ENCODE measurements around the gene TAC4.

The TAC4 gene, protein sequence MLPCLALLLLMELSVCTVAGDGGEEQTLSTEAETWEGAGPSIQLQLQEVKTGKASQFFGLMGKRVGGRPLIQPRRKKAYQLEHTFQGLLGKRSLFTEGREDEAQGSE

DNA sequence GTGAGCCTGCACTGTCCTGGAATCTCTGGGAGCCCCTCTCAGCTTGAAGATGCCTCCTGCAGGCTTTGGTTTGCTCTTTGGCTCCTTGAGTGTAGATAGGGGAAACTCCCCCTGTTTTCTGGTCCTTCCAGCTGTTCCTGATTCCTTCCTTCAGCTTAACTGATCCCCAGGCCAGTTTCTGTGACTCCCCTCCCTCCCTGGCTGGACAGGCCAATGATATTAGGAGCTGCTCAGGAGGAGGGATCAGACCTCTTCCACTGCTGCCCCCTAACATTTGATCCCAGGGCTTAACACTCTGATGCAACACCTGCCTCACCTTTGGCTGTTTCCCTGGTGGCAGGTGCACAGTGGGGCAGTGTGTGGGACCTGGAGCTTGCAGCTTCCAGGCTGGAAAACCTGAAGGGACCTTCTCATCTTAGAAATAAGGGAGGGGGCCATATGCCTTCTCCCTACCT, at the start of gene TAC4:
Gene TAC4, minus strand, starts transcription at position 51 of the 455 bp plus-strand sequence. CDS start 52 bp downstream, outside the sequence.
- DNase-seq (ENCODE audit: low read depth, low spot score): no peak

DNA sequence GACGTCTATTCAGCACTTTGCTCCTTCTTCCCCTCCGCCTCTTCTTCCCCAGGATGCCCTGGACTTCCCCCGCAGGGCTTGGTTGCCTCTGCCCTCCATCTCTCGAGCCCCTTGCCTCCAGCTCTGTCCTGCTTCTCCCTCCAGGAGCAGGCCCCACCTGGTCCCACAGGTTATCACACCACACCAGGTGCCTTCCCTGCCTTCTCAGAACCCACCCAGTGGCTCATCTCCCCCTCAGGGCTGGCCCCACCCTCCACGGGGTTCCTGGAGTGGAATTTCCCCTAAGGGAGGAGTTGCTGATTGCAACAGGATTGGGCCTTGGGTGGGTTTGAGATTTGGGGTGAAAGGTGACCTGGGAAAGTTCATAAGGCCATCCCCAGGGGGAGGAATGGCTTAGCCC, 49.0 kb upstream of the TAC4 start:
- DNase-seq (ENCODE audit: low read depth, low spot score): no peak

DNA sequence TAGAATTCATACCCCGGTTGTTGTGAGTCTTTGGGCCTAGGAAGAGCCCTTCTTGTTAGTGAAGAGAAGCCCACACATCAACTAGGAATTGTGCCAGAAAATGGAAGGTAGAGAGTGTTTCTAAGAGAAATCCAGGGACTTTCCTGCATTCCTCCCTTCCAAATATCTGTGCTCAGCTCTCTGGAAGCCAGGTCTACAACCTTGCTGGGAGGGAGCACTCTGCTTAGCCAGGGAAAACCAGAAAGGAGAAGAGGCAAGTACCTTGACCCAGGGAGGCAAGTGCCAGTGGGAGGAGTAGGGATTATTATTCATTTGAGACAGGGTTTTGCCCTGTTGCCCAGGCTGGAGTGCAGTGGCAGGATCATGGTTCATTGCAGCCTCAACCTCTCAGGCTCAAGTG, 48.4 kb upstream of the TAC4 start:
- no peak for DNase-seq (ENCODE audit: low read depth, low spot score)

DNA sequence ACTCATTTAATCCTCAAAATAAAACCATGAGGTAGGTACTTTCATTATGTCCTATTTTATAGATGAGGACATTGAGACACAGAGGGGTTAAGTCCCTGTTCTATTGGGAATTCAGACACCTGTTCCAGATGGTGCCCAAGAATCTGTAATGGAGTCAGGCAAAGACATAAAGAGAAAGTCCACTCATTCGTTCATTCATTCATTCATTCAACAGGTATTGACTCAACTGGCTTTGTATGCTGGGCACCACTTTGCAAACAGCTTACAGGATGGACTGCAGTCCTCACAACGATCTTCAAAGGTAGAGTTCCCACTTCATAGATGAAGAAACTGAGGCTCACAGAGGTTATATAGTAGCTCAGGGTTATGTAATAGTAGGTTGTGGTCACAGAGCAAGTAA, 47.9 kb upstream of the TAC4 start:
- no peak for DNase-seq (ENCODE audit: low read depth, low spot score)

DNA sequence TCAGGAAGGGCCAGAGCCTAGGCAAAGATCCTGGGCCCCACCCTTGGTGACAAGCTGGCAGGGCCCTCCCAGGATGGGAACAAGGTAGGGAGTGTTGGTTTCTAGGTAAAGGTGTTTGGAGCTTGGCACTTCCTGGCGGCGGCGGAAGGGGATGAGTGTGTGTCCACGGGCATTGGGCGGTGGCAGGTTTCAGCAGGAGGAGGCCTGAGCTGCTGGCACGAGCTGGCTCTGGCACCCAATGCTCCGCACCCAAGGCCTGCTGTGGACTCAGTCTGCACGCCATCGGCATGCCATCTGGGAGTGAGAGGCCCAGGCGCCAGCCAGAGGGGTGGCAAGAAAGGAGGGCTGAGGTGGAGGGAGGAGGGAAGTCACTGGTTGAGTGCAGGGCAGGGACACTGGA, 46.9 kb upstream of the TAC4 start:
- DNase-seq (ENCODE audit: low read depth, low spot score): no peak

DNA sequence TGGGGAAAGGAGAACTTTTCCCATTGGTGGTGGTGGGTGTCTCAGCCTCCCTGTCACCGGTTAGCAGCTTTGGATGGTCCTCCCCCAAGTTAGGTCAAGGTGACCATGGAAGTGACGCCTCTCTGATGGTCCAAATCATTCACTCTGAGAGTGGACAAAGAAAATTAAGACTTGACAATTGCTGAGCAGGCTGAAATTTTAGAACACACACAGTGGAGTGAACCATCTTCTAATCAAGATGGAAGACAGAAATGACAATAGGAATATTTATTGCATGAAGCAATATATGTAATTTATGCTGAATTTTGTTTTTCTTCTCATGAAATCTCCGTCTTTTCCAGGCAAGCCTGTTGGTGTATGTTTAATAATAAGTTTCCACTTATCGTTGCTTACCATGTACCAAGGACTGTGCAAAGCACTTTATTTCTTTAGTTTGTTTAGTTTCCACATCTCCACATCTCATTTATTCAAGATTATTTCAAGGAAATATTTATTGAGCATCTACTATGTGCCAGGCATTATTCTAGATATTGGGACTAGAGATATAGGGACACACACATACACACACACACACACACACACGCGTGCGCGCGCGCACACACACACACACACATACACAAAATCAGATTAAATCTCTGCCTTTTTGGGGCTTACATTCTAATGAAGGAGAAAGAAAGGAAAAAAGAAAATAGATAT, 44.0 kb upstream of the TAC4 start:
- DNase-seq (ENCODE audit: low read depth, low spot score): no peak

DNA sequence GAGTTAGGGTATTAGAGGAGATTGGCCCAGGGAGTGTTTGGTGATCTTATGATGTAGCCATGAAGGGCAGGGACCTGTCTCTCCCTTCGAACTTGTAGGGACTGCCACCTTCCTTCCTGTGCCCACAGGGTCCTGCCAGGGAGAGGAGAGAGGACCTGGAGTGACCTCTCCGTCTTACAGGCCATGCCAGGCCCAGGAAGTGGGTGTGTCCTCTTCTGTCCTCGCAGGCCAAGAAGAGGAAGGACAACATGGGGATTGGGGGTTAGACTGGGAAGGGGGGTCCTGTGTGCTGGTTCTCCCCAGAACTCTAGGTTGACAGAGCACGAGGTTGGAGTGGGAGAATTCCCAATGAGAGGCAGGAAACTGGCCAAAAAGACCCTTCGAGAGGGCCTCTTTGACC, 43.4 kb upstream of the TAC4 start:
- DNase-seq (ENCODE audit: low read depth, low spot score): no peak

DNA sequence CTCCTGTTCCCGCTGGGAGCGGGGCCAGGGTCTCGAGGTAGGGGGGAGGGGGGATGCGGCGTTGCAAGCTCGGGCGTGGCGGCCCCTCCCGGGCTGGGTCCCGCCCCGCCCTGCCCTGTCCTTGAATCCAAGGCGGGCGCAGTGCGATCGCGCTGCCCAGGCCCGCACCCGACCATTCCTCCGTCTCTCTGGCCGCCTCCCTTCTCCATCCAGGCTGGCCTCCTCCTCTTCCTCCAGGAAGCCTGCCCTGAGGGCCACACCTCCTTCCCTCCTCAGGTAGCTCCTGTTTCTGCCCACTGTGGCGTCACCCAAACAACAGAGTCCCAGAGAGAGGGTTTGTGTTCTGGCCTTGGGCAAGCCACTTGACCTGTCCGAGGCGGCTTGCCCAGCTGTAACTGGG, 43.0 kb upstream of the TAC4 start:
- DNase-seq (ENCODE audit: low read depth, low spot score): peak; percentile 57

DNA sequence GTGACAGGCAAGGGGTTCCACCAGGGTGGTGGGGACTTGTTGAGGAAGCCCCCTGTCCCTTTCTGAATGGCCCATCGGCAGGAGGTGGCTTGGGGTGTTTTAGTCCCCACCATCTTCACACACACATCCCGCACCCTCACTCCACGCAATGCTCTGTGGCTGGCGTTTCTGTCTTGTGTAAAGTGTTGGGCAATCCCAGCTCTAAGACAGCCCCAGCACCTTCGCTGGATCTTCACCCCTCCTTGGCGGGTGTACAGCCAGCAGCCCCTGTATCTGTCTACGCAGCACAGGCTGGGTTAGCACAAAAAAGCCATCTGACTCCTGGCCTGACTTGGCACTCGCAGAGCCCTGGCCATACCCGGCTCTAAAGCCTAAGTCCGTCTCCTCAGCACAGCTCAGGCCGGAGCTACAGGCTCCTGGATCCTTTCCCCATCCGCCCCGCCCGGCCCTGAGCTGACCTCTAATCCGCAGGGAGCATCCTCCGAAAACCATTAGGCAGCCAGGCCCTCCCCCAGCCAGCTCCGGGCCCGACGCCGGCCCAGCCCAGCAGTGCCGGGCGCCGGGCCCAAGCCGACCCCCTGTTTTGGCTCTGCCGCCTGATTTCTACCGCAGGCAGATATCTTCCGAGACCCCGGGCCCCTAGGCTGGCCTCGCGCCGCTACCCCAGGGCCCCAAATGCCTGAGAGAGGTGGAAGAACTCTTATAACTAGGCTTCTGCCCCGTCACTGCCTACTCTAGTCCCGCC, 42.4 kb upstream of the TAC4 start:
- DNase-seq (ENCODE audit: low read depth, low spot score): peak; percentile 64

DNA sequence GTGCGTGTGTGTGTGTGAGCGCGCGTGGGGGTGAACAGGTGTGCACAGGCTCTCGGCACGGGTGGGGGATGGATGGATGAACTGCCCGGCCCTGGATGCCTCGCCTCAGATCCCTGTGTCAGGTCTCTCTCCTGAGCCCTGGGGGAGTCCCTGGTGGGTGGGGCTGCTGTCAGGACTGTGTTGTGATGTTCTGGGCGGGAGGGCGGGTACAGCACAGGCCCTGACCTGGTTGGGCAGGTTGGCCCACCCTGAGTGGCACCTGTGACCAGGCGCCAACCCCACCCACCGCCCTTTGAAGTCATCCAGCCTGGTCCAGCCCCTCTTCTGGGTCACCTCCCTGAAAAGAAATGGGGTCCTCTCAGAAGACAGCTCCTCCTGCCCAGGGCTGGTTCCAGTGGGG, 41.6 kb upstream of the TAC4 start:
- peak; percentile 78 for DNase-seq (ENCODE audit: low read depth, low spot score)

DNA sequence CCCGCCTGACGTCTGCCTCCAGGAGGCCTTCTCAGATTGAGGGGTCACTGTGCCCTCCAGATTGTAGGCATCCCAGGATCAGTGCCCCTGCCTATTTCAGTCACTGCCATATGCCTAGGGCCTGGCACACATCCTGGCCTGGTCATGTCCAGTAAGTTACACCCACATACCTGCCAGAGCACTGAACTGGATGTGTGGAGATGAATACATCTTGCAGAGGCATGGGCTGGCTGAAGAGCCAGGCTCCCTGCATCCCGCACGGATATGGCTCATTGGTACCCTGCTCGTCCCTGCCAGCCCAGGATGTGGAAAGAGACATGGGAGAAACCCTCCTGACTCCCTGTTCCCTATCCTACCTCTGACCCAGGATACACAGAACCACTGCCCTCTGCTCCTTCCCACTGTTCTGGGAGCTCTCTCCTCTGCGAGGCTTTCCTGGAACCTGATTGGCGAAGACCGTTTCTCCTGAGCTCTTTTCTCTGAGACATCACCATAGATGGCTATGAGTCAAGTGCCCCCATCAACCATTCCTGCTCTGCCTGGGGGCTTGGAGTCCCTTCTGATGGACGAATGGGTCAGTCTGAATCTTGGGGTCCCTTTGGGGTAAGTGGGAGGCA, 40.0 kb upstream of the TAC4 start:
- DNase-seq (ENCODE audit: low read depth, low spot score): no peak

DNA sequence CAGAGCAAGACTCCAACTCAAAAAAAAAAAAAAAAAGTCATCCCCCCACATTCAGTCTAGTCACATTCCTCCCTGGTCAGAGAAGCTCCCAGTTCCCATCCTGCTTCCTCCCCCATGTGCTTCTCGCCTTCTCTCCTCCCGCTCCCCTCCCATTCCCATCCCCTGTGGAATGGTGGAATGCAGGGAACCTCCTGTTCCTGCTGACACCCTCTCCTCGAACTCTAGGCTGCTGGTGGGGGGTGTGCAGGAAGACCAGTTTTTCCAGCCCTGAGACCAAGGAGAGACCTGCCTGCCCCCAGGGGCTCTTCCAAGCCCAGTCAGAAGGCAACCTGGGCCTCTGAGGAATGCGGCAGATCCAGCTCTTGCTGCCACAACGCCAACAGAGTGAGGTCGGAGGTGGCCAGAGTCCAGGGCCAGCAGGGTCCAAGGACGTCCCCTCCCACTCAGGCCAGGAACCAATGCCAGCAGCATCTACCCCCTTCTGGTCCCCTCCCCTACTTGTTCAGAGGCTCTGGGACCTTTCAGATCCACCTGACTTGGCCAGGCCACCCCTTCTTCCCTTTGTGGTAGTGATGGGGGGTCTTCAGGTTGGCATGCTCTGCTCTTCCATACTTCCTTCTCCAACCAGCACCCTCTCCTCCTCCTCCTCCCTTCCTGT, 39.3 kb upstream of the TAC4 start:
- DNase-seq (ENCODE audit: low read depth, low spot score): peak; percentile 98

DNA sequence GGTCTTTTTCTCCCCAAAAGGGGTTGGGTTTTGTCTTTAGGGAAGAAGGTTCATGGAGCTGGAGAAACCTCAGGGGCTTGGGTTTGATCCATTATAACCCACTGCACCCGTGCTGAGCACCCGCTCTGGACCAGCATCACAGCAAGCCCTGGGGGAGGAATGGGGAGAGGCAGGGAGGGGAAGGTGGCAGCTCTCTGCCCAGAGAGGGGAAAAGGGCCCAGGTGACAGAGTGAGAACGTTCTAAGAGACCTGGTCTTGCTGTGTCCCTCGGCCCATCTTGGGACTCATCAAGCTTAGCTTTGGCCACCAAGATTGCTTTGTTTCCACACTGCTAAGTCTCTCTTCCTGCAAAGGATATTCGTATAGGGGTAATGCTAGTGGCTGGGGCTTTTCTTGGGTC, 38.2 kb upstream of the TAC4 start:
- DNase-seq (ENCODE audit: low read depth, low spot score): no peak

DNA sequence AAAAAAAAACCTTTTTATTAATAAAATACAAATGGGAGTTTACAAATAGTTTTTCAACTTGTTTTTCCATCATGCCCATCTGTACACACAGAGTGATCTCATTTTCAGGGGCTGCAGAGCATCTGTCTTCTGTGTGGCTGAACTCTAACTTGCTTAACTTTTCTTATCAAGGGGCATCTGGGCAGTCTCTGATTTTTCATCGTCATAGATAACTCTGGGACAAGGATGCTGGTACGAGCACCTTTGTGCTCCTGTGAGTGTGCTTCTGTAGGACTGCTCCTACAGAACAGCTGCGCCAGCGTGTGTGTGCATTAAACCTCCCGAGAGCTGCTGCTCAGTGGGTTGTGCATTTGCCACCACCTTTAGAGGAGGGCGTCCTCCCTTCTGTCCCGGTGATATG, 34.6 kb upstream of the TAC4 start:
- no peak for DNase-seq (ENCODE audit: low read depth, low spot score)

DNA sequence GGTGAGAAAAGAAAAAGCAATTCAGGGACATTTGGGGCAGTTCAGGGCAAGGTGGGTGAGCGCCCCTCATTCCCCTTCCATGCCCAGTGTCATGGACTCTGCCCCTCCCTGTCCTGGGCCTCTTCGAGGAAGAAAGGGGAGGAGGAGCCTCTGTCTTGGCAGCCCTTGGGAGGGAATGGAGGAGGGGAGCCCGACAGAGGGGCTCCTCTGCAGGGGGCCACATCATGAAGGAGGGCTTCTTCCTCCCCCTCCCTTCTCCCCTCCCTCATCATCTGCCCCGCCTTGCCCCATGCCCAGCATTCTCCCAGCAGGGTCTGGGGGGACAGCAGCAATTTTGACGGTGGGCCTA, 33.2 kb upstream of the TAC4 start:
- DNase-seq (ENCODE audit: low read depth, low spot score): no peak

DNA sequence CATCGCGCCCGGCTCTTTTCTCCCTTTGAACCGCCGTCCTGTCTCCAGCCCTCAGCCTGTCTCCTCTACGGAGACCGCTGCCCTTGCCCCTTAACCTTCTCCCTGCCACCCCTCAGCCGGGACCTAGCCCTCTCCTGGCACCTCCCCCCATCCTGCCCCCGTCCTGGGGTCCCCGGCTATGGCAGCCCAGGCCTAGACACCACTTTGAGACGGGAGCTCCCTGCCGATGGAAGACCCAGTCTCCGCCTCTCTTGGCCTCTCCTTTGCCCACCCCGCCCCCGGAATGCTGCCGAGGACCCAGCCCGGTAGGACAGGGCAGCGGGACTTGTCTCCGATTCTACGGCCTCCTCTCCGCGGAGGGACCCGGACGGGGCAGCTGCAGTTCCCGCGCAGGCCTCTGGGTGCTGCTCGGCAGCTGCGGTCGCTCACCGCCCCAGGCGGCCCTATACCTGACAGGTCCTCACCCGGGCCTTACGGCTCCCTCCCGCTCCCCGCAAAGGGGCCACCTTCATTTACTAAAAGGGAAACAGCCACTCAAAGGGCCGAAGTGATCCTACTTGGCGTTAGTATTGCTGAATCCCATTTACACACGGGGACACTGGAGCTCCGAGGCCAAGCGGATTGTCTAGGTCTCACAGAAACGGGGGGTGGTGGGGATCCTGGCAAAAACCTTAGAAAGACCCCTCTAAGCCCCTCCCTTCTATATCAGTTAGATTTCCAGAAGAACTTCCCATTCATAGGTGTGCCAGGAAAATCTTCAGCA, 32.6 kb upstream of the TAC4 start:
- peak; percentile 99 for DNase-seq (ENCODE audit: low read depth, low spot score)

DNA sequence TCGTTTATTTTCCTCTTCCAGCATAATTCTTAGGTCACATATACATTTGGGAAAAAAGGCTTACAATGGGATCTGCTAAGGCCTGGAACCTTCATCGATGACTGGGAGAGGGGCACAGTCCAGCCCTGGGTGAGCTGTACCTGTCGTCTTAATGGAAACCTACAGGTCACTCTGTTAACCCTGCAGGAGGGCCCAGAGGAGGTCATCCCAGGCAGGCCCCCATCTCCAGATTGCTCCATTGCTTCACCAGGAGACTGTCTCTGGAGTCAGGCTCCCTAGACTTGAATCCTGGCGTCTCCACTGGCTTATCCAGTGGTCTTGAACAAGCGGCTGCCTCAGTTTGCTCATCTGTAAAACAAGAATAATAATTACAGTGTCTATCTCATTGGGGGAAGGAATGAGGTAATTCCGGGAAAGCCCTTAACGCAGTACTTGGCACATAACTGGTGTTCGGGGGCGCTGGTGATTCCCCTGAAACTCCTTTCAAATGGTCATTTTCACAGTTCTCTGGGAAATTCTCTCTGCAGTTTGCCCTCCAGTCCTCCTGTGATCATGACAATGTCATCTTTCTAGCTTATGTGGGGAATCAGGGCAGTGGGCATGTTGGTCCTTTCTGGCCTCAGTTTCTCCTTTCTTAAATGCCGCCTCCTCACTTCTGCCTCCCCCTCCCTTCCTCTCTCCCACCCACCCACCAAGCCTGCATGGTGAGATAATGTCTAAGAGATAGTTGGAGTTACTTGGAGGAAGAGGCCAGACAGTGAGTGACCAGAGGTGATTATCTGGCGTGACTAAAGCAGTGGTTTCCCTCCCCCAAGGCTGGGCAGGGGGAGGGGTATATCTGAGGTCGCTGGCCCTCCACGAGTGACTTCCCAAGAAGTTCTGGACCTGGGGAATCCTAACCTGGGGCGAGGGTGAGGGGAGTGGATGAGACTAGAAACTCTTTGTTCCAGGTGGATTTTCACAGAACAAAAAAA, 31.3 kb upstream of the TAC4 start:
- no peak for DNase-seq (ENCODE audit: low read depth, low spot score)

DNA sequence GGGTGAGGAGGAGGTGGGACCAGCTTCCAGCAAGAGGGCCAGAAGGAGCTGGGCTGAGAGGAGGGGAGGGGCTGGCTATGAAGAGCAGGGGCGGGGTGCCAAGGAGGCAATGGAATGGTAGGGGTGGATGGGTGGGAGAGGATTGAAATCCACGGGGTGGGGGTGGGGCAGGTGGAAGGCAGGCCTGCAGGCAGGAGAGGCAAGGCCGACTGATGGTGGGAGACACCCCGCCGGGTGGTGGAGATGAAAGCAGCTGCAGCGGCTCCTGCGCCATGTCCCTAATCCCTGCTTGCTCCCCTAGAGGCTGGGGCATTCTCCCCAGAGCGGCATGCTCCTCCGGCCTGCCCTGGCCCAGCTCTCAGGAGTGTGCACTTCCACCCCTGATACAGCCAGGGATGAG, 27.8 kb upstream of the TAC4 start:
- peak; percentile 59 for DNase-seq (ENCODE audit: low read depth, low spot score)

DNA sequence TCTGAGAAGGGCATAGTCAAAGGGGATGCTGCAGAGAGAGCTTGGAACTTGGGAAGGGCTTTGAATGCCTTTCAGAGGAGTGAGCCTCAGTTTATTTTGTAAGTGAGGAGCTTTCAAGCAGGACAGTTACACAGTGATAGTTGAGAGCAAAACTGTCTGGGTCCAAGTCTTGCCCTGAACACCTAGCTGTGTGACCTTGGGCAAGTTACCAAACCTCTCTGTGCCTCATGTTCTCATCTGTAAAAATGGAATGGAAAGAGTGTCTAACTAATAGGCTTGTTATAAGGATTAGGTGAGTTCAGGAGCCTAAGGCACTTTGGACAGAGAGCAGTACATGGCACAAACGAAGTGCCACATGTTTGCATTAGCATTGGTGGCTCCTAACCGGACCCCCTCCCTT, 27.0 kb upstream of the TAC4 start:
- DNase-seq (ENCODE audit: low read depth, low spot score): no peak

DNA sequence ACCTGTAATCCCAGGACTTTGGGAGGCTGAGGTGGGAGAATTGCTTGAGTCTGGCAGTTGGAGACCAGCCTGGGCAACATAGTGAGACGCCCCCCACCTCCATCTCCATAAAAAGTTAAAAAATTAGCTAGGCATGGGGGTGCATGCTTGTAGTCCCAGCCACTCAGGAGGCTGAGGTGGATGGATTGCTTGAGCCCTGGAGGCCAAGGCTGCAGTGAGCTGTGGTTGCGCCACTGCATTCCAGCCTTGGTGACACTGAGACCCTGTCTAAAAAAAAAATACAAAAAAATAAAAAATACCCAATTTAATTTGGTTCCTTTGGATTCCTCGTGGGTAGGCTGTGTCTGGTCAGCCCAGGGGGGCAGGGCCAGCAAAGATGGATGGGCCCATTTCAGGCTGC, 26.1 kb upstream of the TAC4 start:
- no peak for DNase-seq (ENCODE audit: low read depth, low spot score)
